AG04450 (cell line): Measurements from ENCODE around the gene PLK2. TPM values are rescaled to one million over a fixed set of nuclear protein-coding genes. Genes with fewer than 3 reads are reported as not detected.

Experiments used
- CTCF ChIA-PET: fragments of 300-600, 350-600 bp; formaldehyde crosslinking; extraction: SDS; loops from one replicate; lab custom pipeline; 2022; ENCODE audit warnings: antibody characterized with exemption, inconsistent platforms; lab: Charles Lee
- POLR2A ChIA-PET: fragments of 350-600 bp; formaldehyde crosslinking; extraction: SDS; loops from one replicate; lab custom pipeline; 2021; ENCODE audit warnings: antibody characterized with exemption, inconsistent platforms; lab: Yijun Ruan, JAX
- DNase-seq: peaks from one replicate; pipeline ENCODE4 v3.0.0-alpha.2; 2011; ENCODE audit warnings: low read depth, low spot score
- H3K27ac ChIP-seq: one replicate; pipeline ENCODE4 v1.5.1; 2012; ENCODE audit warnings: low read depth, low read length, control low read depth
- H3K27me3 ChIP-seq: one replicate; pipeline ENCODE4 v1.6.0; 2012; ENCODE audit warnings: low read length; ENCODE audit not compliant: control insufficient read depth, insufficient read depth
- H3K4me3 ChIP-seq: 2 replicates; pipeline ENCODE4 v1.5.1; 2011; ENCODE audit warnings: mild to moderate bottlenecking, low read depth, low read length, control low read depth
- H3K9me3 ChIP-seq: 2 replicates; pipeline ENCODE4 v1.5.1; 2012; ENCODE audit warnings: low read length; ENCODE audit not compliant: control insufficient read depth, insufficient read depth
- CTCF ChIP-seq: IDR thresholded peaks from 2 replicates; pipeline ENCODE4 v1.5.1; 2011; ENCODE audit warnings: low read depth, low read length, control low read depth, inconsistent platforms
- polyA minus RNA-seq: library from RNA; depleted of rRNA, polyadenylated mRNA; stranded (reverse); fragments of >200 nt; gene quantifications from 2 replicates; pipeline ENCODE4 v1.2.3, GENCODE V29; 2011; rRNA and poly(A)+ RNA removed
- polyA plus RNA-seq: library from polyadenylated mRNA; depleted of rRNA; stranded (reverse); fragments of >200 nt; gene quantifications from 2 replicates; pipeline ENCODE4 v1.2.3, GENCODE V29; 2011; rRNA removed

Gene PLK2
- 229 and 244 TPM in 2 replicates for polyA plus RNA-seq
- polyA minus RNA-seq = 595 and 624 TPM in 2 replicates

GRCh38 chr5:58460002-58460731, at the start of gene PLK2:
Gene PLK2 (minus strand): TSS chr5:58460086. CDS start chr5:58459959, 127 bp downstream.
- H3K27ac ChIP-seq = peak within 1 kb of the TSS; percentile 87
- peak within 1 kb of the TSS; percentile 94 for H3K4me3 ChIP-seq
- peak; percentile 32 for TF ChIP-seq CTCF
- DNase-seq = peak; percentile 93
- ChIA-PET POLR2A (interaction anchor here (0.7 to 3.1 kb wide), 18 partner anchors 50 to 1162 kb away, joined by 3 to 36 read pairs (median 4); no protein-coding TSS in a partner anchor), CTCF (interaction anchor here (0.6 to 7.5 kb wide), 30 partner anchors 22 to 1162 kb away, joined by 3 to 177 read pairs (median 4); no protein-coding TSS in a partner anchor)
- H3K27me3 ChIP-seq = no peaks in the 10 kb centered on the region
- H3K9me3 ChIP-seq = no peaks in the 10 kb centered on the region; the same call in 1 of the 2 replicates

GRCh38 chr5:58507715-58508114, 47.8 kb upstream of the PLK2 start:
- POLR2A ChIA-PET = no interaction called here
- Histone ChIP-seq H3K4me3 (no peak overlapping the region), H3K27me3 (no peaks in the 10 kb centered on the region), H3K27ac (no peak overlapping the region), H3K9me3 (no peaks in the 10 kb centered on the region)
- no peak for DNase-seq
- no peak for TF ChIP-seq CTCF
- CTCF ChIA-PET = interaction anchor here (2.7 kb wide), 1 partner anchor 9 kb away, joined by 10 read pairs; no protein-coding TSS in a partner anchor

GRCh38 chr5:58505971-58506640, 46.2 kb upstream of the PLK2 start:
- ChIA-PET POLR2A (no interaction called here), CTCF (interaction anchor here (1.1 to 2.7 kb wide), 2 partner anchors 7 to 9 kb away, joined by 8 to 10 read pairs; no protein-coding TSS in a partner anchor)
- no peaks in the 10 kb centered on the region for H3K27me3 ChIP-seq
- H3K4me3 ChIP-seq = no peak overlapping the region
- TF ChIP-seq CTCF = no peak
- no peak for DNase-seq
- H3K27ac ChIP-seq = no peak overlapping the region
- no peaks in the 10 kb centered on the region for H3K9me3 ChIP-seq

DNA sequence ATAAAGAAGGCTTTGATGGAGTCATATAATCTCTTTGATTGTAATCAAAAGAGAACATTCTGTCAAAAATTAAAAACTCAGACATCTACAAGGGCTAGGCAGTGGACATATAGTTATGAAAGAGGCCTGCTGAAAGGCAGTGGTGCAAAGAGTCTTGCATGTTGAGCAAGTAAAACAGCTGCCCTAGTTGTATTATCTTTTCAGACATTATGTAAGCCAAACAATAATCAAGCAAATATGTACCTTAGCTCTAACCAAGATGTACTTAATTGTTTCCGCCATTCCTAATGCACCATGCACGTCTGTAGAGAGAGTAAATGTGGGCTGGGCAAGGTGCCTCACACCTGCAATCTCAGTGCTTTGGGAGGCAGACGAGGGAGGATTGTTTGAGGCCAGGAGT, 45.6 kb upstream of the PLK2 start:
- Histone ChIP-seq H3K9me3 (no peaks in the 10 kb centered on the region), H3K27me3 (no peaks in the 10 kb centered on the region), H3K27ac (no peak overlapping the region), H3K4me3 (no peak overlapping the region)
- no peak for TF ChIP-seq CTCF
- CTCF ChIA-PET = no interaction called here
- no peak for DNase-seq
- POLR2A ChIA-PET = no interaction called here
